HG03457 (cell line): ENCODE data around the gene PPIP5K2.
"Not testable (repeated sequence)": the region's sequence is repeated elsewhere in the genome, so short reads cannot be mapped to it uniquely, and the experiment has no call there.

Source experiments
- ATAC-seq: cut with Tn5 transposase; IDR thresholded peaks from one replicate; pipeline ENCODE4 v1.9.1; 2021; ENCODE audit warnings: moderate number of reproducible peaks; ENCODE audit not compliant: unreplicated experiment

PPIP5K2 gene

GRCh38 chr5:103205991-103206700, 86.0 kb downstream of the PPIP5K2 start:
- no peak for ATAC-seq

GRCh38 chr5:103207011-103207410, 86.9 kb downstream of the PPIP5K2 start:
- ATAC-seq: no peak

GRCh38 chr5:103207653-103208052, 87.6 kb downstream of the PPIP5K2 start:
- no peak for ATAC-seq

- no peak for ATAC-seq
These were observed 88.4 kb downstream of the PPIP5K2 start for GRCh38 chr5:103208460-103208859.

GRCh38 chr5:103209065-103209464, 89.0 kb downstream of the PPIP5K2 start:
- no peak for ATAC-seq

- no peak for ATAC-seq
These were observed 90.9 kb downstream of the PPIP5K2 start for GRCh38 chr5:103210952-103211351.

GRCh38 chr5:103211576-103212561, 91.8 kb downstream of the PPIP5K2 start:
- no peak for ATAC-seq

- ATAC-seq: no peak
These were observed 96.0 kb downstream of the PPIP5K2 start for GRCh38 chr5:103216137-103216536.

- ATAC-seq: no peak
These were observed 96.6 kb downstream of the PPIP5K2 start for GRCh38 chr5:103216697-103217096.

- ATAC-seq: no peak
These were observed 97.0 kb downstream of the PPIP5K2 start for GRCh38 chr5:103217101-103217500.

GRCh38 chr5:103218164-103218563, 98.1 kb downstream of the PPIP5K2 start:
- ATAC-seq: no peak

- ATAC-seq: not testable (repeated sequence)
These were observed 99.0 kb downstream of the PPIP5K2 start for GRCh38 chr5:103219074-103219473.

GRCh38 chr5:103223031-103223955, 103.2 kb downstream of the PPIP5K2 start:
- ATAC-seq: no peak

GRCh38 chr5:103224118-103224893, 104.2 kb downstream of the PPIP5K2 start:
- ATAC-seq: peak; percentile 92

GRCh38 chr5:103224894-103225246, 104.8 kb downstream of the PPIP5K2 start:
- ATAC-seq: no peak

- no peak for ATAC-seq
These were observed 108.0 kb downstream of the PPIP5K2 start for GRCh38 chr5:103228061-103228460.

GRCh38 chr5:103228588-103228987, 108.5 kb downstream of the PPIP5K2 start:
- ATAC-seq: no peak

- peak; percentile 70 for ATAC-seq
These were observed 112.4 kb downstream of the PPIP5K2 start for GRCh38 chr5:103232393-103232999.

- no peak for ATAC-seq
These were observed 114.3 kb downstream of the PPIP5K2 start for GRCh38 chr5:103234239-103234975.
